Medulla oblongata (tissue), 1 donor: ENCODE data around the gene PATE1.
A peak's percentile ranks its signal among the peaks of the same experiment; 100 is the strongest.
"Not testable (repeated sequence)": the region's sequence is repeated elsewhere in the genome, so short reads cannot be mapped to it uniquely, and the experiment has no call there.

Source experiments
- DNase-seq: peaks from one replicate; pipeline ENCODE4 v3.0.0-alpha.2; 2015; ENCODE audit errors: extremely low spot score

Gene PATE1, protein sequence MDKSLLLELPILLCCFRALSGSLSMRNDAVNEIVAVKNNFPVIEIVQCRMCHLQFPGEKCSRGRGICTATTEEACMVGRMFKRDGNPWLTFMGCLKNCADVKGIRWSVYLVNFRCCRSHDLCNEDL

DNA sequence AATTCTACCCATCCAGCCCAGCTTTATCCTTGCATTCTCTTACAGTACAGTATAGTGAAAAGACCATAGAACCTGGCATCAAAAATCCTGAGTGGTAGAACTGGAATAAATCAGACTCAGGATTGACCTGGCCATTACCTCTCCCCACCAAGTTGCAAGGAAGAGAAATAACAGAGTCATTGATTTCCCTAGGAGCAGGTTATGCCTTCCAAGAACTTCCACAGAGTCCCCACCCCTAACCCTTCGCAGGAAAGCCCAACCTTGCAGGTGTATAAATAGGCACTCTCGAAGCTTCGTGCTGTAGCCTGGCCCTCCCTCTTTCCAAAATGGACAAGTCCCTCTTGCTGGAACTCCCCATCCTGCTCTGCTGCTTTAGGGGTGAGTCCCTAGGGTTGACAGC, at the start of gene PATE1:
Gene PATE1 (plus strand): TSS at position 301 of the 400 bp plus-strand sequence. CDS start 26 bp downstream, at position 327.
- no peak for DNase-seq

- DNase-seq = no peak
Observed at GRCh38 chr11:125701018-125701610, 45.0 kb upstream of the PATE1 start.

DNA sequence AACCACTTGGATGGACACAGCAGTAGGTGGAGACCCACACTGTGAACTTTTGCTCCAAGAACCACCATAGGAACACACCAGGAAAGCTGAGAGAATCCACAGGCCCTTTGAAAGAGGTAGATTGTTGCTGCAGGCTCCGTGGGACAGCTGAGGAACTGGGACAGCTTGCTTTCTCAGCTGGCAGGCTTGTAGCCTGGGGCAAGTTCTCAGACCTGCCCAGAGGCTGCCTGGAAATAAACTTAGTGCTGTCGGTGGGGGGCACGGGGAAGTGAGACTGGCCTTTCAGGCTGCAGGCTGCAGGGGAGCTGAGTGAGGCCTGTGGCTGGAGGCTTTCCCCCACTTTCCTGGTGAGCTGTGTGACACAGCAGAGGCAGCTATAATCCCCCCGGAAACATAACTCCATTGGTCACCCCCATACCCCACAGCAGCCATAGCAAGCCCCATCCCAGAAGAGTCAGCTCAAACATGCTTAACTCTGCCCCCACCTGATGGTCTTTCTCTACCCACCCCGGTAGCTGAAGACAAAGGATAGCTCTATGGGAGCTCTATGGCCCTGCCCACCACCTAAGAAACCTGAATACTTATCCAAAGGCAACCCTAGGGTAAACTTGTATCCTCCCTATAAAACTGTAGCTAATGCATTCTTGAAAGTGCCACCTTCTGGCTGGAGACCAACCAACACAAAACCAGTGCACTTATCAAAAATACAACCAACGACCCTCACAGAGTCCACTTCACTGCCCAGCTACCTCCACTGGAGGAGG, 44.0 kb upstream of the PATE1 start:
- DNase-seq = no peak

- DNase-seq = not testable (repeated sequence)
Observed at GRCh38 chr11:125704686-125705085, 41.4 kb upstream of the PATE1 start.

- no peak for DNase-seq
Observed at GRCh38 chr11:125720781-125721180, 25.3 kb upstream of the PATE1 start.

GRCh38 chr11:125724125-125724524, 22.0 kb upstream of the PATE1 start:
- peak; percentile 17 for DNase-seq

GRCh38 chr11:125728969-125729368, 17.1 kb upstream of the PATE1 start:
- DNase-seq = no peak

GRCh38 chr11:125740617-125741016, 5.5 kb upstream of the PATE1 start:
- no peak for DNase-seq

DNA sequence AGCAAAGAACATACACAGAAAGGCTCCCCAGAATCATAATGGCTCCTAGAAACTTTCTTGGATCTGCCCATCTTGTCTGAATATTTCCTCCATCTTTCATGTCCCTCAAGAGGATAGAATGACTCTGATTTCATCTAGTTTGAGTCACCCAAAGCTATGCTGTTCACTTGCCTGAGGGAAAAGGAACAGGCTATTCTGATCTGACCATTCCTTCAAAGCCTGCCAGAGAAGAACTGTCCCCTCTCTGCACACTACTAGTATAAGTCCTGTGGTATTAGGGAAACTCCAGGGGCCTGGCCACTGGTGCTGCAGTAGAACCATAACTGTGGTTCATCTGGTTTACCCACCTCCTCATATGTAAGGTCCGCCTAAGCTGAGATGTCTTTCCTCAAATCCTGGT, 2.4 kb upstream of the PATE1 start:
- no peak for DNase-seq

DNA sequence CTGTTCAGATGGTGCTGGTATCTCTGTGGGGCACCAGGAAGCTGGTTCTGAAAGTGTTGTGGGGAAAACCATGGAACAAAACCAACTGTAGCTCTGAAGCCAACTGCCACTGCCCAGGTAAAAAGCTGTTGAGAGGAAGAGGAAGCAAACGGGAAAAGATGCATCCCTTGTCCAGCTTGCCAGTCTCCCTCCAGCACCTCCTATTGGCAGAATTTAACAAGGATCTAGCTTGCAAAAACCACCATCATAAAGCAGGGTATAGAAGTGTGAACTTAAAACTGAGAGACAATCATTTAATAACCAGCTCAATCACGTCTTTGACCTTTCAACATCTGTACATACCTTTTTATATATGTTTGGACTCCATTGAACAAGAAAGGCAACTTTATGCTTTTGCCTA, 4.5 kb downstream of the PATE1 start:
- no peak for DNase-seq

GRCh38 chr11:125756050-125756449, 10.0 kb downstream of the PATE1 start:
- DNase-seq = no peak

DNA sequence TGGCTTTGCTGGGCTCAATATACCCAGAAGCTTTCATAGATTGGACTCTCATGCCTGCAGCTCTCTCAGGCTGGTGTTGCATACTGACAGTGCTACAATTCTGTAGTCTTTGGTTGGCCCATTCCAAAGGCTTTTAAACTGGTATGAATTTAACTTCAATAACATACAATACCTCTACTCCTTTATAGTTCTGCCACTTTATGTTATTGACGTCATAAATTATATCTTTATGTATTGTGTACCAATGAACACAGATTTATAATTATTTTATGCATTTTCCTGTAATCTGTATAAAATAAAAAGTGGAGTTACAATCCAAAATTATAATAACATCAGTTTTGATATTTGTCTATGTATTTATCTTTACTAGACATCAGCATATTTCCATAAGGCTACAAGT, 16.4 kb downstream of the PATE1 start:
- no peak for DNase-seq

DNA sequence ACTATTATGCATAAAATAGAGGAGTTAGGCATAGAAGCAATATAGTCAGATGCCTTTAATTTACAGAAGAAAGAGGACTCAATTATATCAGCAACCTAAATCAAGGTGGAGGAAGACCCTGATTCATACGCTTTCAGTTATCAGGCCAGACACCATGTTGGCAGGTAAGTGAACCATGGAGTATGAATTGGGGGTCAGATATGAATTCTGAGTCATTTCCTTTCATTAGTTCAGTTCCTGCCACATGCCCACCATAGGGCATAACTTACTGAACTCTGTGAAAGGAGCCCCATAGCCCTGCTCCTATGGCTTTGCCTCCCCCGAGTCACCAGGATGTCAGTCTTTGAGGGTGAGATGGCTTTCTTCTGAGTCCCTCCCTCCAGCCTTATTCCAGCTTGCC, 17.4 kb downstream of the PATE1 start:
- DNase-seq = no peak

- no peak for DNase-seq
Observed at GRCh38 chr11:125766251-125766650, 20.2 kb downstream of the PATE1 start.

DNA sequence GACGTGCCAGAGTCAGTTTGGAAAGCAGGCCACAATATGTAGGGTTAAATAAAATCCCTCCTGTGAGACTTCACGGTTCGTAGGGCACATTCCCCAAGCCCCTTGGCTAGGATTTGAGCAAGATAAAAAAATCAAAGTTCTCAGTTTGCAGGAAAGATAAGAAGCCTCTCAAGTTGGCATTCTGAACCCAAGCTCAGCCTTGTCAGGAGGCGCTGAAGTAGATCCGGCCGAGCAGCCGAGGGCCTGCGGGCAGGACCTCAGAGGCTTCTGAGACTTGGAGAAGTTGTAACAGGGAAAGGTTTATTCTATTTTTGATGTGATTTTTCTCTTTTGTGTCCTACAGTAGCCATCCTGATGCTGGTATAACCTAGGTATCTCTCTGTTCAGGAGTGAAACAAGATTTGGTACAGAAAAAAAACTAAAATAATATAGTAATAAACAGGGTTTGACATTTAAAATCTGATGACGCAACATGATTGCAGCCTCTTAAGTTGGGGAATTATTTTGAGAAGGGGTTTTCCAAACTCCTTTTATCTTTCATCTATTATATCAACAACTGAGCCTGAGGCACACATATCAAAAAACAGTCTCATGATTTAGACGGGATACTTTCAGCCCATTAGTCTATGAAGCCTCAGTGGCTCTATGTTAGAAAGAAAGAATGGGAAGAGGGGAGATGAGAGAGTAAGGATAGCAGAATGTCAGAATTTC, 22.4 kb downstream of the PATE1 start:
- DNase-seq = no peak

DNA sequence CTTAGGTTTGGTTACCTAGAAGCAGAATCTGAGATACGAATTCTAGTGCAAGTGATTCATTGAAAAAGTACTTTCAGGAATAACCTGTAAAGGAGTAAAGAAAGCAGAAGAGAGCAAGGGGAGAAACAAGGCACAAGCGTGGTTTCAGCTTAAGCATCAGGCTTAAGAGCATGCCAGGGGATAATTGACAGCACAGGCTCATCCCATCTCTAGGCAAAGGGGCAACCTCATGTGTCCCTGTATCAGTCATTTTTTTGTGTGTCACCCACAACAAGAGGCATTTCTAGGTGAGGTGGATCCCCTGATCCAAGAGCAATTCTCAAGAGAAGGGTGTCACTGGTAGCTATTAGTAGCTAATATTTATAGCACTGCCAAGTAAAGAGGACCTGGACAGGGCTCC, 24.5 kb downstream of the PATE1 start:
- no peak for DNase-seq

GRCh38 chr11:125772834-125773505, 26.9 kb downstream of the PATE1 start:
- no peak for DNase-seq

GRCh38 chr11:125773516-125773915, 27.4 kb downstream of the PATE1 start:
- no peak for DNase-seq

- no peak for DNase-seq
Observed at GRCh38 chr11:125777309-125777708, 31.2 kb downstream of the PATE1 start.

DNA sequence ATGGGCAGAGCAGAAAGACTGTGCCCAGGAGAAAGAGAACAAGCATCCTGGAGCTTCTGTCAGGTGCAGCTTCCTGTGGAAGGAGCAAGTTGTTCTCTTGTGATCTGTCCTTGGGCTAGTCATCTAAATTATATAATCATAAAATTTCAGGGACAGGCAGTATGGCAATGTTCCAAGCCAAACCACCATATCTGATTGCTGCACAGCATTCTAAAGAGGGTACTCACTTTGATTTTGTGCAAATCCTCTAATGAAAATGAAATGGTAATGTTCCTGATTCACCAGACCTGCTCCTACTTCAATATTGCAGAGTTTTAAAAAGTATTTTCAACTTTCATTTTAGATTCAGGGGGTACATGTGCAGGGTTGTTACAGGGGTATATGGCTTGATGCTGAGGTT, 32.6 kb downstream of the PATE1 start, which contains the start of gene PATE2:
Gene PATE2 (minus strand): TSS at position 101 of the 400 bp plus-strand sequence. CDS start 55 bp downstream, at position 46.
- DNase-seq = no peak

GRCh38 chr11:125784678-125785077, 38.6 kb downstream of the PATE1 start:
- no peak for DNase-seq

DNA sequence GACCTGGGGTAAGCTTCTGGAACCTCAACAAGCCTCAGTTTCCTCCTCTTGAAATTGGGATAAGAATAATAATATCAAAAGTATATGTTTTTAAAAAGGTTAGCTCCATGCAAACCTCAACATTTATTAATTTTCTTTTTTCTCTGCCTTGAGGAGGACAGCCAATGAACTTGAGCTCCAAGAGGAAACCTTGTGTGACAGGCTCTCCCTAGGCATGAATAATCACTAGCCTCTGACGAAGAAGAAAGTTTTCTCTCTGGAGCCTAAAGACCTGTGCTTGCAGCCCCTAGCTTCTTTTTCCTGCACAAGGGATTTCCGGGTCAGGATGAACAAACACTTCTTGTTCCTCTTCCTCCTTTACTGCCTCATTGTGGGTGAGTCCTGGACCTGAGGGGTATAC, 41.7 kb downstream of the PATE1 start, which contains the start of gene PATE3:
Gene PATE3 (plus strand): TSS at position 301 of the 400 bp plus-strand sequence. CDS start 25 bp downstream, at position 326.
- no peak for DNase-seq
